Prostate gland (tissue), 2 donors: ENCODE results near the gene EEF1A2.

Experiments
- CTCF ChIP-seq, 4 experiments: fragments of 200-600 bp in 2 of 4; fragments of 450-650 bp in 2 of 4; sonication (generic) in 2 of 4; IDR thresholded peaks; 1 replicate in 3 of 4; 2 replicates in 1 of 4; pipeline ENCODE4 v1.5.1; 2016 to 2019; ENCODE audit warnings: antibody characterized with exemption in 4 of 4, mild to moderate bottlenecking in 2 of 4, moderate library complexity in 2 of 4
- POLR2A ChIP-seq: fragments of 450-650 bp; IDR thresholded peaks from one replicate; pipeline ENCODE4 v1.6.1; 2016; ENCODE audit warnings: antibody characterized with exemption, mild to moderate bottlenecking
- POLR2AphosphoS5 ChIP-seq: sonication (generic); formaldehyde crosslinking; IDR thresholded peaks from one replicate; pipeline ENCODE4 v1.6.1; 2017; ENCODE audit warnings: antibody characterized with exemption

- TF ChIP-seq CTCF (IDR thresholded peaks at IDR 0.05) (peak; percentile 84 to 99 (median 95)), POLR2A (peak; percentile 13), POLR2AphosphoS5 (peak; percentile 60)
Measured at GRCh38 chr20:63537525-63538203, 38.8 kb upstream of the EEF1A2 start.
